Measurements from ENCODE around the gene LRRC27. TPM values are rescaled to one million over a fixed set of nuclear protein-coding genes. Genes with fewer than 3 reads are reported as not detected.
"Not testable (repeated sequence)": the region's sequence is repeated elsewhere in the genome, so short reads cannot be mapped to it uniquely, and the experiment has no call there.

The LRRC27 gene
- total RNA-seq, 1 experiment from 2014 or later, result 4.1 TPM

DNA sequence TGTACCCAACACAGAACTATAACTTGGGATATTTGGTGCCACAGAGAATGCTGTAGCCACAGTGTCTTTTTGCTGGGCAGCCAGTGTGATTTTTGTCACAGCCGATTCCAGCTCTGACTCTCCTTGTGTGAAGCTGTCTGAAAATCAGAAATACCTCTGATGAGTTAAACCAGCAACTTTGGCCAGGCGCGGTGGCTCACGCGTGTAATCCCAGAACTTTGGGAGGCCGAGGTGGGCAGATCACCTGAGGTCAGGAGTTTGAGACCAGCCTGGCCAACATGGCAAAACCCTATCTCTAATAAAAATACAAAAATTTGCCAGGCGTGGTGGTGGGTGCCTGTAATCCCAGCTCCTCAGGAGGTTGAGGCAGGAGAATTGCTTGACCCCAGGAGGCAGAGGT lies 5.9 kb downstream of the LRRC27 start:
- CTCF ChIA-PET; ATAC-seq; H2AFZ ChIP-seq (ENCODE audit: low read depth, low read length, poor library complexity, severe bottlenecking): not testable (repeated sequence)

GRCh38 chr10:132338876-132339275 lies 6.9 kb downstream of the LRRC27 start:
- Histone ChIP-seq H3K9me3 (ENCODE audit: control insufficient read depth in 1 of 2, insufficient read depth in 1 of 2, low read depth in 1 of 2, low read length in 2 of 2) (no peaks in the 10 kb centered on the region), H3K27me3 (ENCODE audit: insufficient read depth, low read length) (no peaks in the 10 kb centered on the region), H4K20me1 (ENCODE audit: insufficient read depth) (no peaks in the 10 kb centered on the region), H3K36me3 (ENCODE audit: control insufficient read depth in 1 of 2, insufficient read depth in 2 of 2, low read length in 2 of 2) (no peaks in the 10 kb centered on the region), H3K27ac (ENCODE audit: low read depth, low read length) (no peak overlapping the region), H3K9me2 (ENCODE audit: insufficient read depth) (no peaks in the 10 kb centered on the region), H3K4me2 (ENCODE audit: low read length) (no peak overlapping the region), H3K4me1 (ENCODE audit: control insufficient read depth in 1 of 2, insufficient read depth in 2 of 2, low read length in 2 of 2) (no peaks in the 10 kb centered on the region), H3K4me3 (replicated peaks in 1 of 2; ENCODE audit: low read depth in 1 of 2, low read length in 2 of 2) (no peak overlapping the region), H3K79me2 (ENCODE audit: insufficient read depth, low read length) (no peaks in the 10 kb centered on the region), H2AFZ (ENCODE audit: low read depth, low read length, poor library complexity, severe bottlenecking) (no peak overlapping the region), H3K9ac (ENCODE audit: low read length) (no peak overlapping the region)
- no TSS peak for BruUV-seq (replicated peaks)
- no peak for ATAC-seq
- RAD21 ChIA-PET (ENCODE audit: low non-redundant PET in 1 of 2, low total read pairs in 2 of 2, uncharacterized antibody in 2 of 2, unreplicated experiment in 2 of 2), result no interaction called here
- DNase-seq (ENCODE audit: low read depth, low spot score), result no peak
- POLR2A ChIA-PET, result no interaction called here
- intact Hi-C loops (cut with micrococcal nuclease), result no loop called here
- CTCF ChIA-PET, result no interaction called here
- TF ChIP-seq YY1 (IDR thresholded peaks at IDR 0.05; ENCODE audit: extremely low read depth, insufficient replicate concordance, low read depth, low read length) (no peak), SIN3A (IDR thresholded peaks at IDR 0.05; ENCODE audit: low read depth) (no peak), ZNF274 (IDR thresholded peaks at IDR 0.05; ENCODE audit: low read depth, low read length) (no peak), SP1 (IDR thresholded peaks at IDR 0.05; ENCODE audit: low read depth) (no peak), RAD21 (IDR thresholded peaks at IDR 0.05; ENCODE audit: low read depth) (no peak), EZH2 (IDR thresholded peaks at IDR 0.05) (no peak), POLR2AphosphoS5 (IDR thresholded peaks at IDR 0.05; ENCODE audit: low read depth, low read length) (no peak), POLR2A (IDR thresholded peaks at IDR 0.05; ENCODE audit: borderline replicate concordance, extremely low read depth, insufficient read depth, insufficient read length) (no peak)
- TF ChIP-seq, protein P1, sequence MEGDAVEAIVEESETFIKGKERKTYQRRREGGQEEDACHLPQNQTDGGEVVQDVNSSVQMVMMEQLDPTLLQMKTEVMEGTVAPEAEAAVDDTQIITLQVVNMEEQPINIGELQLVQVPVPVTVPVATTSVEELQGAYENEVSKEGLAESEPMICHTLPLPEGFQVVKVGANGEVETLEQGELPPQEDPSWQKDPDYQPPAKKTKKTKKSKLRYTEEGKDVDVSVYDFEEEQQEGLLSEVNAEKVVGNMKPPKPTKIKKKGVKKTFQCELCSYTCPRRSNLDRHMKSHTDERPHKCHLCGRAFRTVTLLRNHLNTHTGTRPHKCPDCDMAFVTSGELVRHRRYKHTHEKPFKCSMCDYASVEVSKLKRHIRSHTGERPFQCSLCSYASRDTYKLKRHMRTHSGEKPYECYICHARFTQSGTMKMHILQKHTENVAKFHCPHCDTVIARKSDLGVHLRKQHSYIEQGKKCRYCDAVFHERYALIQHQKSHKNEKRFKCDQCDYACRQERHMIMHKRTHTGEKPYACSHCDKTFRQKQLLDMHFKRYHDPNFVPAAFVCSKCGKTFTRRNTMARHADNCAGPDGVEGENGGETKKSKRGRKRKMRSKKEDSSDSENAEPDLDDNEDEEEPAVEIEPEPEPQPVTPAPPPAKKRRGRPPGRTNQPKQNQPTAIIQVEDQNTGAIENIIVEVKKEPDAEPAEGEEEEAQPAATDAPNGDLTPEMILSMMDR (IDR thresholded peaks at IDR 0.05 in 2 of 3, conservative IDR thresholded peaks at IDR 0.05 in 1 of 3; ENCODE audit: borderline replicate concordance in 1 of 3, insufficient read depth in 1 of 3, low read depth in 2 of 3, low read length in 2 of 3), result no peak

More for the DNA sequence above, 5.9 kb downstream of the LRRC27 start:
- H3K36me3 ChIP-seq (ENCODE audit: control insufficient read depth in 1 of 2, insufficient read depth in 2 of 2, low read length in 2 of 2); intact Hi-C loops (cut with micrococcal nuclease); H3K4me1 ChIP-seq (ENCODE audit: control insufficient read depth in 1 of 2, insufficient read depth in 2 of 2, low read length in 2 of 2); H3K79me2 ChIP-seq (ENCODE audit: insufficient read depth, low read length); H3K9ac ChIP-seq (ENCODE audit: low read length); RAD21 ChIA-PET (ENCODE audit: low non-redundant PET in 1 of 2, low total read pairs in 2 of 2, uncharacterized antibody in 2 of 2, unreplicated experiment in 2 of 2); H3K4me3 ChIP-seq (replicated peaks in 1 of 2; ENCODE audit: low read depth in 1 of 2, low read length in 2 of 2); H3K27me3 ChIP-seq (ENCODE audit: insufficient read depth, low read length); H3K4me2 ChIP-seq (ENCODE audit: low read length); H4K20me1 ChIP-seq (ENCODE audit: insufficient read depth); DNase-seq (ENCODE audit: low read depth, low spot score); H3K27ac ChIP-seq (ENCODE audit: low read depth, low read length); POLR2A ChIA-PET; H3K9me3 ChIP-seq (ENCODE audit: control insufficient read depth in 1 of 2, insufficient read depth in 1 of 2, low read depth in 1 of 2, low read length in 2 of 2); BruUV-seq (replicated peaks); H3K9me2 ChIP-seq (ENCODE audit: insufficient read depth): not testable (repeated sequence)
